Stimulated activated memory B cell treated with anti-CD40 and anti-IgM and Interleukin-4, amounts not matched to agents 10 μg/mL and 1 μg/mL and 100 μg/mL, for 72 hours (primary cell): ENCODE measurements around the gene ARHGDIB.

Source experiments
- ATAC-seq: fragments of 150-1000 bp; cut with Tn5 transposase; 2 replicates; pipeline ENCODE4 v1.10.0; 2021
- H3K27ac Mint-ChIP-seq: one replicate; pipeline ENCODE4 v1.8.0; 2022; ENCODE audit warnings: mild to moderate bottlenecking, mixed read lengths
- H3K27me3 Mint-ChIP-seq: one replicate; pipeline ENCODE4 v1.8.0; 2022; ENCODE audit warnings: mixed read lengths
- H3K36me3 Mint-ChIP-seq: one replicate; pipeline ENCODE4 v1.8.0; 2022; ENCODE audit warnings: mixed read lengths
- H3K4me1 Mint-ChIP-seq: one replicate; pipeline ENCODE4 v1.8.0; 2022; ENCODE audit warnings: mixed read lengths
- H3K4me3 Mint-ChIP-seq: one replicate; pipeline ENCODE4 v1.8.0; 2022; ENCODE audit warnings: mild to moderate bottlenecking, moderate library complexity, mixed read lengths
- H3K9me3 Mint-ChIP-seq: one replicate; pipeline ENCODE4 v1.8.0; 2022; ENCODE audit warnings: mixed read lengths

Gene ARHGDIB

GRCh38 chr12:14961466-14962152 lies at the start of gene ARHGDIB:
Gene ARHGDIB (minus strand): TSS chr12:14961601. CDS start chr12:14950712, 10,889 bp downstream.
- H3K36me3 Mint-ChIP-seq = peaks cover 20% of the 10 kb centered on the region
- peak; percentile 89 for ATAC-seq

GRCh38 chr12:15011162-15011561 lies 49.8 kb upstream of the ARHGDIB start:
- no peaks in the 10 kb centered on the region for H3K36me3 Mint-ChIP-seq
- no peak overlapping the region for H3K4me3 Mint-ChIP-seq
- H3K4me1 Mint-ChIP-seq = no peaks in the 10 kb centered on the region
- H3K9me3 Mint-ChIP-seq = no peaks in the 10 kb centered on the region
- no peak for ATAC-seq
- no peak overlapping the region for H3K27ac Mint-ChIP-seq
- H3K27me3 Mint-ChIP-seq = peaks cover 24% of the 10 kb centered on the region

More at GRCh38 chr12:14961466-14962152, at the start of gene ARHGDIB:
- Mint-ChIP-seq H3K4me3 (peak within 1 kb of the TSS; percentile 99), H3K27me3 (no peaks in the 10 kb centered on the region), H3K9me3 (no peaks in the 10 kb centered on the region), H3K27ac (peak within 1 kb of the TSS; percentile 95), H3K4me1 (peaks cover 58% of the 10 kb centered on the region)

GRCh38 chr12:15007551-15007950 lies 46.1 kb upstream of the ARHGDIB start:
- Mint-ChIP-seq H3K4me1 (no peaks in the 10 kb centered on the region), H3K36me3 (no peaks in the 10 kb centered on the region), H3K4me3 (no peak overlapping the region), H3K9me3 (no peaks in the 10 kb centered on the region), H3K27me3 (peaks cover 34% of the 10 kb centered on the region), H3K27ac (no peak overlapping the region)
- ATAC-seq = no peak

GRCh38 chr12:15005064-15005463 lies 43.7 kb upstream of the ARHGDIB start:
- ATAC-seq = no peak
- Mint-ChIP-seq H3K27me3 (peaks cover 38% of the 10 kb centered on the region), H3K27ac (no peak overlapping the region), H3K4me3 (no peak overlapping the region), H3K36me3 (no peaks in the 10 kb centered on the region), H3K9me3 (no peaks in the 10 kb centered on the region), H3K4me1 (no peaks in the 10 kb centered on the region)

GRCh38 chr12:15004421-15004820 lies 43.0 kb upstream of the ARHGDIB start:
- H3K4me1 Mint-ChIP-seq = no peaks in the 10 kb centered on the region
- H3K27me3 Mint-ChIP-seq = peaks cover 33% of the 10 kb centered on the region
- no peaks in the 10 kb centered on the region for H3K9me3 Mint-ChIP-seq
- no peaks in the 10 kb centered on the region for H3K36me3 Mint-ChIP-seq
- ATAC-seq = no peak
- no peak overlapping the region for H3K4me3 Mint-ChIP-seq
- no peak overlapping the region for H3K27ac Mint-ChIP-seq

- Mint-ChIP-seq H3K4me1 (no peaks in the 10 kb centered on the region), H3K27me3 (peaks cover 38% of the 10 kb centered on the region), H3K4me3 (no peak overlapping the region), H3K36me3 (no peaks in the 10 kb centered on the region), H3K9me3 (no peaks in the 10 kb centered on the region), H3K27ac (no peak overlapping the region)
- ATAC-seq = no peak
These were observed 40.5 kb upstream of the ARHGDIB start for GRCh38 chr12:15001733-15002382.

GRCh38 chr12:15000575-15000974 lies 39.2 kb upstream of the ARHGDIB start:
- H3K27me3 Mint-ChIP-seq = peaks cover 29% of the 10 kb centered on the region
- no peak overlapping the region for H3K27ac Mint-ChIP-seq
- no peak overlapping the region for H3K4me3 Mint-ChIP-seq
- H3K4me1 Mint-ChIP-seq = peaks cover 2% of the 10 kb centered on the region
- no peaks in the 10 kb centered on the region for H3K36me3 Mint-ChIP-seq
- no peak for ATAC-seq
- no peaks in the 10 kb centered on the region for H3K9me3 Mint-ChIP-seq

GRCh38 chr12:14999695-15000365 lies 38.4 kb upstream of the ARHGDIB start:
- Mint-ChIP-seq H3K27me3 (peaks cover 29% of the 10 kb centered on the region), H3K36me3 (no peaks in the 10 kb centered on the region), H3K9me3 (no peaks in the 10 kb centered on the region), H3K27ac (no peak overlapping the region), H3K4me3 (no peak overlapping the region), H3K4me1 (peaks cover 9% of the 10 kb centered on the region)
- no peak for ATAC-seq

GRCh38 chr12:14999021-14999694 lies 37.8 kb upstream of the ARHGDIB start:
- Mint-ChIP-seq H3K4me1 (peaks cover 12% of the 10 kb centered on the region), H3K27me3 (peaks cover 29% of the 10 kb centered on the region), H3K4me3 (no peak overlapping the region), H3K36me3 (no peaks in the 10 kb centered on the region), H3K27ac (peak overlapping the region; percentile 1), H3K9me3 (no peaks in the 10 kb centered on the region)
- ATAC-seq = no peak

- no peaks in the 10 kb centered on the region for H3K9me3 Mint-ChIP-seq
- ATAC-seq = no peak
- peaks cover 26% of the 10 kb centered on the region for H3K27me3 Mint-ChIP-seq
- no peak overlapping the region for H3K4me3 Mint-ChIP-seq
- peaks cover 24% of the 10 kb centered on the region for H3K4me1 Mint-ChIP-seq
- H3K36me3 Mint-ChIP-seq = no peaks in the 10 kb centered on the region
- H3K27ac Mint-ChIP-seq = no peak overlapping the region
These were observed 36.6 kb upstream of the ARHGDIB start for GRCh38 chr12:14997998-14998397.

GRCh38 chr12:14995583-14996425 lies 34.4 kb upstream of the ARHGDIB start:
- no peak overlapping the region for H3K4me3 Mint-ChIP-seq
- no peaks in the 10 kb centered on the region for H3K9me3 Mint-ChIP-seq
- H3K27ac Mint-ChIP-seq = no peak overlapping the region
- H3K27me3 Mint-ChIP-seq = peaks cover 18% of the 10 kb centered on the region
- H3K4me1 Mint-ChIP-seq = peaks cover 33% of the 10 kb centered on the region
- peaks cover 5% of the 10 kb centered on the region for H3K36me3 Mint-ChIP-seq
- ATAC-seq = no peak

GRCh38 chr12:14994610-14995009 lies 33.2 kb upstream of the ARHGDIB start:
- H3K27me3 Mint-ChIP-seq = peaks cover 18% of the 10 kb centered on the region
- H3K36me3 Mint-ChIP-seq = peaks cover 5% of the 10 kb centered on the region
- peak overlapping the region; percentile 41 for H3K27ac Mint-ChIP-seq
- peaks cover 45% of the 10 kb centered on the region for H3K4me1 Mint-ChIP-seq
- no peaks in the 10 kb centered on the region for H3K9me3 Mint-ChIP-seq
- no peak overlapping the region for H3K4me3 Mint-ChIP-seq
- no peak for ATAC-seq

- peaks cover 5% of the 10 kb centered on the region for H3K36me3 Mint-ChIP-seq
- no peak overlapping the region for H3K4me3 Mint-ChIP-seq
These were observed 32.3 kb upstream of the ARHGDIB start for GRCh38 chr12:14993537-14994266.

GRCh38 chr12:14993117-14993516 lies 31.7 kb upstream of the ARHGDIB start:
- no peak for ATAC-seq
- H3K27ac Mint-ChIP-seq = peak overlapping the region; percentile 41
- H3K4me1 Mint-ChIP-seq = peaks cover 60% of the 10 kb centered on the region
- no peak overlapping the region for H3K4me3 Mint-ChIP-seq
- peaks cover 5% of the 10 kb centered on the region for H3K36me3 Mint-ChIP-seq
- no peaks in the 10 kb centered on the region for H3K9me3 Mint-ChIP-seq
- peaks cover 4% of the 10 kb centered on the region for H3K27me3 Mint-ChIP-seq

More at GRCh38 chr12:14993537-14994266, 32.3 kb upstream of the ARHGDIB start:
- peaks cover 54% of the 10 kb centered on the region for H3K4me1 Mint-ChIP-seq
- ATAC-seq = peak; percentile 77
- H3K9me3 Mint-ChIP-seq = no peaks in the 10 kb centered on the region
- H3K27me3 Mint-ChIP-seq = peaks cover 10% of the 10 kb centered on the region
- H3K27ac Mint-ChIP-seq = peak overlapping the region; percentile 41
